MM.1S (cell line): Measurements from ENCODE around the gene PKP4.

Experiments
- EZH2 ChIP-seq: fragments of 300-600 bp; sonication (generic); optimal IDR thresholded peaks from 2 replicates; pipeline ENCODE3; 2017; ENCODE audit warnings: low read depth, mild to moderate bottlenecking, antibody characterized with exemption, low read length, mixed read lengths
- TF ChIP-seq, protein P1 (sequence below): fragments of 300-600 bp; sonication (generic); IDR thresholded peaks from 2 replicates; pipeline ENCODE4 v1.5.1; 2016; ENCODE audit warnings: antibody characterized with exemption, low read length, mixed read lengths

DNA sequence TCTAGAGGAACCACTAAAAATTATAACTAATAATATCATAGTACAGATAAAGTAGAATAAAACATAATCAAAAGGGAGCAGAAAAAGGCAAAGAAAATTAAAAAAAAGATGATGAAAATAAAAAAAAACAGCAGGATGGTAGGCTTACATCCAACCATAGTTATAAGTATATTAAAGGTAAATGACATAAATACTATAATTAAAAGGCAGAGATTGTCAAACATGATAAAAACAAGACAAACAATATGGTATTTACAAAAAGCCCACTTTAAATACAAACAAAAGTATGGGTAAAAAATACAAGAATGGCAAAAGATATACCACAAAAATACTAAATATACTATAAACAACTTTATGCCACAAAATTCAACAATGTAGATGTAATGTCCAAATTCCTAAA is 24.6 kb upstream of the PKP4 start:
- TF ChIP-seq, protein P1, sequence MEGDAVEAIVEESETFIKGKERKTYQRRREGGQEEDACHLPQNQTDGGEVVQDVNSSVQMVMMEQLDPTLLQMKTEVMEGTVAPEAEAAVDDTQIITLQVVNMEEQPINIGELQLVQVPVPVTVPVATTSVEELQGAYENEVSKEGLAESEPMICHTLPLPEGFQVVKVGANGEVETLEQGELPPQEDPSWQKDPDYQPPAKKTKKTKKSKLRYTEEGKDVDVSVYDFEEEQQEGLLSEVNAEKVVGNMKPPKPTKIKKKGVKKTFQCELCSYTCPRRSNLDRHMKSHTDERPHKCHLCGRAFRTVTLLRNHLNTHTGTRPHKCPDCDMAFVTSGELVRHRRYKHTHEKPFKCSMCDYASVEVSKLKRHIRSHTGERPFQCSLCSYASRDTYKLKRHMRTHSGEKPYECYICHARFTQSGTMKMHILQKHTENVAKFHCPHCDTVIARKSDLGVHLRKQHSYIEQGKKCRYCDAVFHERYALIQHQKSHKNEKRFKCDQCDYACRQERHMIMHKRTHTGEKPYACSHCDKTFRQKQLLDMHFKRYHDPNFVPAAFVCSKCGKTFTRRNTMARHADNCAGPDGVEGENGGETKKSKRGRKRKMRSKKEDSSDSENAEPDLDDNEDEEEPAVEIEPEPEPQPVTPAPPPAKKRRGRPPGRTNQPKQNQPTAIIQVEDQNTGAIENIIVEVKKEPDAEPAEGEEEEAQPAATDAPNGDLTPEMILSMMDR: no peak
- no peak for TF ChIP-seq EZH2
